Mesothelial cell of epicardium (in vitro differentiated cells): Measurements from ENCODE around the gene OR1D2. TPM values are rescaled to one million over a fixed set of nuclear protein-coding genes. Genes with fewer than 3 reads are reported as not detected.

ENCODE experiments used
- DNase-seq, 2 experiments: peaks; one replicate each; pipeline ENCODE4 v3.0.0; 2021; ENCODE audit warnings: low spot score in 2 of 2; ENCODE audit not compliant: unreplicated experiment in 2 of 2
- H3K27ac Mint-ChIP-seq: 2 replicates; pipeline ENCODE4 v1.8.0; 2021; ENCODE audit warnings: mixed read lengths
- H3K27me3 Mint-ChIP-seq: 2 replicates; pipeline ENCODE4 v1.8.0; 2021; ENCODE audit warnings: low read depth, mixed read lengths
- H3K36me3 Mint-ChIP-seq: 2 replicates; pipeline ENCODE4 v1.8.0; 2021; ENCODE audit warnings: mixed read lengths
- H3K4me1 Mint-ChIP-seq: 2 replicates; pipeline ENCODE4 v1.8.0; 2021; ENCODE audit warnings: mixed read lengths
- H3K4me3 Mint-ChIP-seq: 2 replicates; pipeline ENCODE4 v1.8.0; 2021; ENCODE audit warnings: mild to moderate bottlenecking, moderate library complexity, mixed read lengths
- H3K9me3 Mint-ChIP-seq: 2 replicates; pipeline ENCODE4 v1.8.0; 2021; ENCODE audit warnings: mixed read lengths
- CTCF ChIP-seq: fragments of 200-600 bp; sonication (generic); IDR thresholded peaks from one replicate; pipeline ENCODE4 v1.5.0; 2021; ENCODE audit warnings: antibody characterized with exemption; ENCODE audit not compliant: unreplicated experiment
- total RNA-seq: library from RNA; stranded (reverse); gene quantifications from 3 replicates; pipeline ENCODE4 v1.2.1, GENCODE V29; 2021

Gene OR1D2
- total RNA-seq, 1 donor from 2014 or later: not detected

- Mint-ChIP-seq H3K4me3 (peak overlapping the region; percentile 93), H3K4me1 (no peaks in the 10 kb centered on the region), H3K27ac (no peak overlapping the region), H3K9me3 (no peaks in the 10 kb centered on the region), H3K36me3 (no peaks in the 10 kb centered on the region), H3K27me3 (peaks cover 2% of the 10 kb centered on the region)
- peak in 1 of 2 experiments; percentile 28 for DNase-seq
- TF ChIP-seq CTCF: no peak
Observed at GRCh38 chr17:3049705-3050295, 54.4 kb downstream of the OR1D2 start.

GRCh38 chr17:3048727-3049471 is 55.3 kb downstream of the OR1D2 start:
- Mint-ChIP-seq H3K27ac (peak overlapping the region; percentile 81), H3K27me3 (peaks cover 2% of the 10 kb centered on the region), H3K9me3 (peaks cover 5% of the 10 kb centered on the region), H3K4me1 (no peaks in the 10 kb centered on the region), H3K36me3 (no peaks in the 10 kb centered on the region), H3K4me3 (peak overlapping the region; percentile 93)
- DNase-seq: peak; percentile 93 to 95
- TF ChIP-seq CTCF: no peak

- TF ChIP-seq CTCF: no peak
Observed at GRCh38 chr17:3046753-3047152, 57.5 kb downstream of the OR1D2 start.

GRCh38 chr17:3043737-3044365 is 60.4 kb downstream of the OR1D2 start:
- Mint-ChIP-seq H3K4me3 (no peak overlapping the region), H3K4me1 (no peaks in the 10 kb centered on the region)

More at GRCh38 chr17:3046753-3047152, 57.5 kb downstream of the OR1D2 start:
- Mint-ChIP-seq H3K9me3 (peaks cover 8% of the 10 kb centered on the region), H3K4me3 (no peak overlapping the region), H3K27ac (no peak overlapping the region), H3K4me1 (no peaks in the 10 kb centered on the region), H3K36me3 (no peaks in the 10 kb centered on the region), H3K27me3 (peaks cover 5% of the 10 kb centered on the region)
- no peak for DNase-seq

GRCh38 chr17:3040882-3041281 is 63.3 kb downstream of the OR1D2 start:
- no peaks in the 10 kb centered on the region for H3K36me3 Mint-ChIP-seq
- peaks cover 14% of the 10 kb centered on the region for H3K27me3 Mint-ChIP-seq
- no peak for TF ChIP-seq CTCF
- H3K27ac Mint-ChIP-seq: no peak overlapping the region
- no peaks in the 10 kb centered on the region for H3K4me1 Mint-ChIP-seq
- DNase-seq: no peak
- H3K9me3 Mint-ChIP-seq: peaks cover 8% of the 10 kb centered on the region
- no peak overlapping the region for H3K4me3 Mint-ChIP-seq

More at GRCh38 chr17:3043737-3044365, 60.4 kb downstream of the OR1D2 start:
- Mint-ChIP-seq H3K27me3 (peaks cover 14% of the 10 kb centered on the region), H3K9me3 (peaks cover 8% of the 10 kb centered on the region), H3K27ac (no peak overlapping the region), H3K36me3 (no peaks in the 10 kb centered on the region)
- no peak for DNase-seq
- TF ChIP-seq CTCF: peak; percentile 23
